ENCODE results near the gene GXYLT2. TPM values are rescaled to one million over a fixed set of nuclear protein-coding genes. Genes with fewer than 3 reads are reported as not detected.

The GXYLT2 gene
- total RNA-seq, 1 experiment from 2014 or later, result 6.1 TPM

GRCh38 chr3:72990701-72991395 lies 103.0 kb downstream of the GXYLT2 start:
- ATAC-seq, result no peak
- TF ChIP-seq REST (IDR thresholded peaks at IDR 0.05; ENCODE audit: insufficient read depth in 1 of 2, low read depth in 2 of 2, low read length in 1 of 2) (no peak), POLR2AphosphoS5 (IDR thresholded peaks at IDR 0.05; ENCODE audit: low read depth, low read length) (no peak), SIN3A (IDR thresholded peaks at IDR 0.05; ENCODE audit: borderline replicate concordance, insufficient read depth, low read depth, low read length) (no peak), CTCF (IDR thresholded peaks at IDR 0.05) (no peak), TCF7L2 (IDR thresholded peaks at IDR 0.05; ENCODE audit: low read depth, low read length) (no peak)

GRCh38 chr3:72991522-72991921 lies 103.7 kb downstream of the GXYLT2 start:
- in situ Hi-C loops (cut with HindIII; ENCODE audit: low pct_unique_long_range_greater_than_20kb, low sequenced_read_pairs), result no loop called here
- no peaks in the 10 kb centered on the region for H3K36me3 ChIP-seq (ENCODE audit: control insufficient read depth, insufficient read depth, low read length)
- ChIA-PET CTCF (no interaction called here), POLR2A (no interaction called here)
- intact Hi-C loops (cut with micrococcal nuclease; ENCODE audit: unreplicated experiment), result no loop called here
- no peaks in the 10 kb centered on the region for H3K9me3 ChIP-seq (ENCODE audit: control insufficient read depth, insufficient read depth, low read depth, low read length)
- DNase-seq (ENCODE audit: low read depth, low spot score) (no peak), ATAC-seq (no peak)
- no peaks in the 10 kb centered on the region for H3K27me3 ChIP-seq (ENCODE audit: control insufficient read depth, insufficient read depth, low read length)
- no peak for TF ChIP-seq REST (IDR thresholded peaks at IDR 0.05; ENCODE audit: insufficient read depth in 1 of 2, low read depth in 2 of 2, low read length in 1 of 2)
- no peak for TF ChIP-seq CTCF (IDR thresholded peaks at IDR 0.05)
- TF ChIP-seq SIN3A (IDR thresholded peaks at IDR 0.05; ENCODE audit: borderline replicate concordance, insufficient read depth, low read depth, low read length), result no peak
- no peak for TF ChIP-seq POLR2AphosphoS5 (IDR thresholded peaks at IDR 0.05; ENCODE audit: low read depth, low read length)
- no peak for TF ChIP-seq TCF7L2 (IDR thresholded peaks at IDR 0.05; ENCODE audit: low read depth, low read length)
- no peak overlapping the region for H3K4me3 ChIP-seq (ENCODE audit: low read depth in 2 of 2, low read length in 2 of 2)
- H3K4me1 ChIP-seq (ENCODE audit: control insufficient read depth, insufficient read depth, low read length), result no peaks in the 10 kb centered on the region
- H3K27ac ChIP-seq (ENCODE audit: low read length), result no peak overlapping the region
- no TSS peak for BruUV-seq (replicated peaks)

More at GRCh38 chr3:72990701-72991395, 103.0 kb downstream of the GXYLT2 start:
- intact Hi-C loops (cut with micrococcal nuclease; ENCODE audit: unreplicated experiment), result no loop called here
- Histone ChIP-seq H3K4me1 (ENCODE audit: control insufficient read depth, insufficient read depth, low read length) (no peaks in the 10 kb centered on the region), H3K9me3 (ENCODE audit: control insufficient read depth, insufficient read depth, low read depth, low read length) (no peaks in the 10 kb centered on the region), H3K27me3 (ENCODE audit: control insufficient read depth, insufficient read depth, low read length) (no peaks in the 10 kb centered on the region), H3K4me3 (ENCODE audit: low read depth in 2 of 2, low read length in 2 of 2) (no peak overlapping the region), H3K27ac (ENCODE audit: low read length) (no peak overlapping the region), H3K36me3 (ENCODE audit: control insufficient read depth, insufficient read depth, low read length) (no peaks in the 10 kb centered on the region)
- BruUV-seq (replicated peaks), result no TSS peak
- ChIA-PET CTCF (no interaction called here), POLR2A (no interaction called here)
- no peak for DNase-seq (ENCODE audit: low read depth, low spot score)
- in situ Hi-C loops (cut with HindIII; ENCODE audit: low pct_unique_long_range_greater_than_20kb, low sequenced_read_pairs), result no loop called here
